CD4-positive, alpha-beta T cell treated with Interleukin-15 for 4 hours (primary cell): ENCODE results near the gene RNF7.
"Not testable (repeated sequence)": the region's sequence is repeated elsewhere in the genome, so short reads cannot be mapped to it uniquely, and the experiment has no call there.

Experiments
- DNase-seq: peaks from one replicate; pipeline ENCODE4 v3.0.0-alpha.2; 2020; ENCODE audit warnings: low spot score

Gene RNF7

GRCh38 chr3:141782386-141782932, 44.4 kb downstream of the RNF7 start:
- no peak for DNase-seq

DNA sequence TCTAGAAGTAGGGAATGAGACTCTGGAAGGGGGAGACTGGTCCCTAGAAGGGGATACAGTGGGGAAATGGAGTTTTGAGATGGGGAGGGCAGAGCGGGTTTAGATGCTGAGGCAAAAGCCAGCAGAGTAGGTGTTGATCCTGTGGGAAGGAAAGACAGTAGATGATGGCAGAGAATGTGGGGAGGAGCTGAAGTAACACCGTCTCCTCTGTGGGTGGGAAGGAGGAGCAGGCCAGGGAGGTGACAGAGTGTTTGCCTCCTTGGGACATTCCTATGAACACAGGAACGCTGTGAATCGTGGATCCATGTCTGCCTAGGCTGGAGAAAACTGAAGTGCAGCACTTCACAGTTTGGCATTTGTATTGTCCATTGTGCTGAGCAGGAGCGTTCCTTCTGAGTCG, 45.5 kb downstream of the RNF7 start:
- DNase-seq = no peak

DNA sequence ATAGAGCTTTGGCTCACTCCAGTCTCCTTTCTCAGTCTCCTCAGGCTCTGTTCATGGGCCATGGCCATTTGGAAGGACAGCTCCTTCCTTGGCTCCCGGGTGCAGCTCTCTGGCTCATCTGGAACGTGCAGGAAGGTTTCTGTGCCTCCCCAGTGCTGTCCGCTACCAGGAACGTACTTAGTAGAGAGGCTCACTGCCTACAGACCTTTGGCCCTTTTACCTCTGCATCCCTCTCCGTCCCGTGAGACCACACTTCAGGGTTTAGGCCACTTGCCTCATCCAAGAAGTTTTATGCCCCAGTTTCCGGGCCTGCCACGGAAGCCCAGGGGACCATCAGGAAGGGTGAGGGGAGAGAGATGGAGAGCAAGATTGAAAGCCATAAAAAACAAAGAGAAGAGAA, 46.0 kb downstream of the RNF7 start:
- no peak for DNase-seq

DNA sequence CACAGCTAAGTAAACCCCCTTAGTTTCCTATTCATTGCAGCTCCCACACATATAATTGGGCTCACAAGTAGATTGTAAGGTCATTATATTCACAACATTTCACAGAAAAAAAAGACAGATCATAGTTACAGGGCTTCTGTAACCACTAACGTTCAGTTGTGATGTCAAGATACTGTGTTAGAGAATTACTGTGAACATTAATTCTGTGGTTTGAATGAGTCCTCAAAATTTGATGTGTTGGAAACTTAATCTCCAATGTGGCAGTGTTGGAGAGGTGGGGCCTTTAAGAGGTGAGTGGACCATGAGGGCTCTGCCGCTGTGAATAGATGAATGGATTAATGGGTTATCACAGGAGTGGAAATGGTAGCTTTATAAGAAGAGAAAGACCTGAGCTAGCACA, 46.4 kb downstream of the RNF7 start:
- DNase-seq = no peak

DNA sequence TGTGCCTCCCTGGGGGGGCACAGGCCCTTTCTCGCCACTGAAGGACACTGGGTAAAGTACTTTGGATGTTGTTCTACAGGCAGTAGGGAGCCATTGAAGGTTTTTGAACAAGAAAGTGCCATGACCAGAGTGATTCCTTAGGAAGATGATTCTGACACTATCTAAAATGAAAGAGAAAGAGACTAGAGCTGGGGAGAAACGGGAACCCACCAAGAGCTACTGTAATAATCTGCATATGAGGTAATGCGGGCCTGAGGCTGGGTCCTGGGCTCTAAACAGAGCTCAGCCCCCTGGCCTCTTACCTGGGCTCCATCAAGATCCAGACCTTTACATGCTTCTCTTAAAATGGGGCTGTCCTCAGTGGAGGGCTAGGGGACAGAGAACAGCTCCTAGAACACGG, 50.1 kb downstream of the RNF7 start:
- DNase-seq = no peak

DNA sequence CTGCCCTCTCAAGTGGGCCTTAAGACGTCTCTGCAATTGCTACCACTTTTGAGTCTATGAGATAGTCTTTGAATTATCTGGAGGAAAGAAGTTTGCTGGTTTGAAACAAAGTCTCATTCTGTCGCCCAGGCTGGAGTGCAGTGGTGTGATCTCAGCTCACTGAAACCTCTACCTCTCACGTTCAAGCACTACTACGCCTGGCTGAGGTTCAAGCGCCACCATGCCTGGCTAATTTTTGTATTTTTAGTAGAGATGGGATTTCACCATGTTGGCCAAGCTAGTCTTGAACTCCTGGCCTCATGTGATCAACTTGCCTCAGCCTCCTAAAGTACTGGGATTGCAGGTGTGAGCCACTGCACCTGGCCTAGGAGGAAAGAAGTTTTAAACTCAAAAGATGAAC, 50.7 kb downstream of the RNF7 start:
- DNase-seq = not testable (repeated sequence)

DNA sequence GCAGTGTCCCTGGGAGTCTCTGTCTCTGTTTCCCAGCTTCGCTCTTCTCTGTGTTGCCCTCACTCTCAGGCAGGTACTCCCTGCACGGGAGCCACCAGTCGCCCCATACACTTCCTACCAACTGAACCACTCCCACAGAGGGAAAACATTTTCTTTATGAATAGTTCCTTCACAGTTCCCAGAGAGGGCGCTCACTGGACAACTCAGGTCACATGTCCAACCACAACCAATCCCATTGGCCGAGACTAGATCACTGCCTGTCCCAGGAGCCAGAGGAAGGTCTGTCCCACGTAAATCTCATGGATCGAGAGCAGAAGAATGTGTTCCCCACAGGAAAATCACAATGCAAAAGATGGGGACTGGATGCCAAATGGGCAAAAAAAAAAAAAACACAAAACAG, 51.2 kb downstream of the RNF7 start:
- DNase-seq = no peak

DNA sequence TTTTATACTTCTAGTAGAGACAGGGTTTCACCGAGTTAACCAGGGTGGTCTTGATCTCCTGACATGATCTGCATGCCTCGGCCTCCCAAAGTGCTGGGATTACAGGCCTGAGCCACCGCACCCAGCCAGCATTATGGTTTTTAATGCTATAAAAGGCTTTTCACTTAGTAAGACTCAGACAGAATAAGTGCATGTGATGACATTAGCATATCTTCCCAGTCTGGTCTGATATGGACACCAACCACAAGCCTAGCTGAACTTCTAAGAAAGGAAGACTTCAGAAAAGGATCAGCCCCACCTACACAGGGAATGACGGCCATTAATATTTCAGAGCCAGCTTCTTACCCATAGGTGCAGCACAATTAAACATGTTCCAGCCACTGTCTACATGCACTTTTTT, 52.1 kb downstream of the RNF7 start:
- no peak for DNase-seq

GRCh38 chr3:141792495-141792894, 54.4 kb downstream of the RNF7 start:
- DNase-seq = no peak

DNA sequence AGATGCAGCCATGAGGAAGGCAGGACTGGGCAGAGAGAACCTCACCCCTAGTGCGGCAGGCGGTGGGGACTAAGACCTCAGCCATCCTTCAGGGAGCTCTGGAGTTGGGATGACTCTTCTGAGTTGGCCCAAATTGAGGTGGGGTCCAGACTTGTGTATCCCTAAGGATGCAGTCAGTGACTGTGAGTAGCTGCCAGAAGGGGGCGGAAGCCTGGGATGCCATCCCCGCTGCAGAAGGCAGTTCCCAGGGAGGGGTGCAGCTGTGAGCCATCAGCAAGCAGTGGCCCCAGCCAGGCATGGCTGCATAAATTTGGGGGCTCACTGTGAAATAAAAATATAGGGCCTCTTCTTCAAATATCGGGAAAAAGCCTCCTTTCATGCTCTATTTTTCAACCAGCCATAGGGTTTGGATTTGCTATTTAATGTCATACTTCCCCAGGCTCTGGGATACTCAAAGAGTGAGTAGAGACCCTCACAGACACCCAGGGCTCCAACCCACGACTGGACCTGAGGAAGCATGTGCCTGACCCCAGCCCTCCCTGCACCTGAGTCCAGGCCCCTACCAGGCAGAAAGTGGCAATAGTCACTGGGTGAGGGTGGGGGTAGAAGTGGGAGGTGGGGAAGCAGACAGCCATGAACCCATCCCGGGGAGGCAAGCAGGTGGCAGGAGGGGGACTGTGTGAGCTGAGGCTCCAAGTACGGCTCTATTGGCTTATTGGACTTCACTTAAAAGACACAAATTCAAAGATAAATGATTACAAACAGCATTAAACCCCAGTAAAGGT, 55.6 kb downstream of the RNF7 start:
- no peak for DNase-seq

DNA sequence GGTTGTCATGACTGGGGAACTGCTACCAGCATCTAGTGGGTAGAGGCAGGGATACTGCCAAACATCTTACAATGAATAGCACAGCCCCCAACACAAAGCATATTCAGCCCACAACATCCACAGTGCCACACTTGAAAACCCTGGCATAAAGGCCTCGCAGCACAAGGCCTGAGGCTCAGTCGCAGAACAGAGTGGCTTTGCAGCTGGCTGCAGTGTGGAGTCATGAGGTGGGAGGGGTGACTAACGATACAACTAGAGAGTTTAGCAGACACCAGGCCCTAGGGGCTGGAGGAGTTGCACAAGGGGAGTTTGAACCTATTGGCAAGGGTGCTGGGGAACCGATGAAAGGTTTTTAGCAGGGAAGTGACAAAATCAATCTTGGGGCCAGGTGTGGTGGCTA, 57.2 kb downstream of the RNF7 start:
- DNase-seq = no peak

DNA sequence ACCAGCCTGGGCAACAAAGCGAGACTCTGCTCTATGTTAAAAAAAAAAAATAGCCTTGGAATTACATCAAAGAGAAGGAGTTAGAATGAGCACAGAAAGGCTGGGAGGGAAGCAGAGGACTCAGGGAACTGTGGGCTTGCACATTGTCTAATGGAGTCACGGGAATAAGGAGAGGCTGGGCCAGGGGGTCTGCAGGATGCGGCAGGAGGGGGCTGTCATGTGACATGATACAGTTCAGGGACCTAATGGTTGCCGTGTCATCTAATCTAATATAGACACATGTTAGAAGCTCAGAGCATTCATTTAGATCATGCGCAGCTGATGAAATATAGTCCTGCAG, 57.6 kb downstream of the RNF7 start:
- no peak for DNase-seq

DNA sequence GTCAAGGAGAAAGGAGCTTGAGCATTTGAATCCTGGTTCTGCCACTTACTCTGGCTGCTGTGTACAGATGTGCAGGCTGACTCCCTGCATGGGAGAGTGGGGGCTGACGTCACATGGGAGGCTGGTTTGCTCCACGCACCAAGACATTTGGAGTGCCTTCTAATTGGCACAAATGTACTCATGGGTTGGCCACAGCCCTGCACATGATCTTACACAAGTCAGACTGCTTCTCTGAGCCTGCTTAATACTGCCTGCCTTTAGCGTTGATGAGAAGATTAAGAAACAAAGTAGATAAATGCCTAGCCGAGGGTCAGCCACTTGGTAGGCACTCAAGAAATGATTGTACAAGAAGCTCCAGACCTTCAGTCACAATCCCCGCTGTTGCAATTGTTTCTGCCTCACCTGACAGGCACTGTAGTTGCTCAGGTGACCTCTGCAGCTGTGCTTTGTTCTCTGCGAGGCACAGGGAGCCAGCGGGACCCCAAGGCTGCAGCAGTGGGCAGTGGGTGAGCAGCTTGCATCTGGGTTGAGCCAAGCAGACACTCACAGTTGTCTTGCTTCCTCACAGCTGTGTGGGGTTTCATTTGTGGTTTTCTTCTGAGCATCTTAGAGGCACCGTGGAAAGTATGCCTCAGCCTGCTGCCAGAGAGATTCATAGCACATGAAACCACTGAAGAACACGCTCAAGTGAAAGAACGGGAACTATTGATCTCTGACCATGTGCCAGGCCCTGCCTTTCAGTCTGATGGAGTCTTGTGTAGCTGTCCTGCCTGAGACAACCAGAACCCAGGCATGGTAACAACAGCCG, 58.2 kb downstream of the RNF7 start:
- DNase-seq = peak; percentile 69
